Liver (tissue), 9 donors: ENCODE results near the gene ANAPC10. TPM values are rescaled to one million over a fixed set of nuclear protein-coding genes. Genes with fewer than 3 reads are reported as not detected.

Source experiments
- DNase-seq: peaks from one replicate; pipeline ENCODE4 v3.0.0-alpha.2; 2017; ENCODE audit warnings: low spot score
- H3K27ac ChIP-seq, 2 donors: one replicate each; pipeline ENCODE4 v1.7.0; 2013; ENCODE audit warnings: inconsistent platforms in 2 of 2, low read length in 2 of 2, control low read depth in 1 of 2, low read depth in 1 of 2, mild to moderate bottlenecking in 1 of 2
- H3K27me3 ChIP-seq, 4 donors: one replicate each; pipeline versions ENCODE4 v1.6.1 to v1.7.0; 2013; ENCODE audit warnings: low read length in 3 of 4, inconsistent platforms in 1 of 4, mild to moderate bottlenecking in 1 of 4, moderate library complexity in 1 of 4; ENCODE audit not compliant: control insufficient read depth in 4 of 4, insufficient read depth in 4 of 4
- H3K36me3 ChIP-seq, 4 donors: one replicate each; pipeline versions ENCODE4 v1.6.1 to v1.7.0; 2013; ENCODE audit warnings: low read length in 3 of 4, mild to moderate bottlenecking in 3 of 4, low read depth in 1 of 4, moderate library complexity in 1 of 4; ENCODE audit not compliant: control insufficient read depth in 4 of 4, insufficient read depth in 3 of 4
- H3K4me1 ChIP-seq, 4 donors: one replicate each; pipeline versions ENCODE4 v1.6.1 to v1.7.0; 2013; ENCODE audit warnings: low read length in 3 of 4, mild to moderate bottlenecking in 3 of 4, moderate library complexity in 1 of 4; ENCODE audit not compliant: control insufficient read depth in 4 of 4, insufficient read depth in 4 of 4
- H3K4me3 ChIP-seq, 3 donors: one replicate each; pipeline versions ENCODE4 v1.6.1 to v1.7.0; 2013; ENCODE audit warnings: low read length in 3 of 3, control low read depth in 1 of 3, low read depth in 1 of 3, mild to moderate bottlenecking in 1 of 3
- H3K9ac ChIP-seq, 2 donors: one replicate each; pipeline ENCODE4 v1.7.0; 2013; ENCODE audit warnings: low read length in 2 of 2, mild to moderate bottlenecking in 2 of 2, moderate library complexity in 2 of 2, control low read depth in 1 of 2, low read depth in 1 of 2
- H3K9me3 ChIP-seq, 4 donors: one replicate each; pipeline versions ENCODE4 v1.6.1 to v1.7.0; 2013; ENCODE audit warnings: low read length in 3 of 4; ENCODE audit not compliant: control insufficient read depth in 4 of 4
- ATF3 ChIP-seq: IDR thresholded peaks from 2 replicates; pipeline ENCODE4 v1.6.1; 2016; ENCODE audit warnings: antibody characterized with exemption
- CTCF ChIP-seq: fragments of 150-350 bp; IDR thresholded peaks from 2 replicates; pipeline ENCODE4 v1.5.1; 2017; ENCODE audit warnings: improper control_type of control experiment, low read depth, low read length; ENCODE audit not compliant: missing input control
- EGR1 ChIP-seq, 2 donors: IDR thresholded peaks; 2 replicates each; pipeline ENCODE4 v1.6.1; 2016 to 2018; ENCODE audit warnings: antibody characterized with exemption in 2 of 2, low read depth in 2 of 2
- FOXA1 ChIP-seq: IDR thresholded peaks from 2 replicates; pipeline ENCODE4 v1.6.1; 2016; ENCODE audit warnings: antibody characterized with exemption
- FOXA2 ChIP-seq: IDR thresholded peaks from 2 replicates; pipeline ENCODE4 v1.6.1; 2016; ENCODE audit warnings: antibody characterized with exemption
- GABPA ChIP-seq, 2 donors: IDR thresholded peaks in 1 of 2; conservative IDR thresholded peaks in 1 of 2; 2 replicates each; pipeline ENCODE4 v1.6.1; 2016; ENCODE audit warnings: antibody characterized with exemption in 2 of 2, mild to moderate bottlenecking in 1 of 2, moderate library complexity in 1 of 2
- HNF4A ChIP-seq, 2 donors: conservative IDR thresholded peaks; 2 replicates each; pipeline ENCODE4 v1.6.1; 2016; ENCODE audit warnings: antibody characterized with exemption in 2 of 2, mild to moderate bottlenecking in 2 of 2
- HNF4G ChIP-seq: IDR thresholded peaks from 2 replicates; pipeline ENCODE4 v1.6.1; 2016; ENCODE audit warnings: antibody characterized with exemption
- JUND ChIP-seq, 2 donors: IDR thresholded peaks; 2 replicates each; pipeline ENCODE4 v1.6.1; 2016; ENCODE audit warnings: antibody characterized with exemption in 2 of 2
- MAX ChIP-seq: IDR thresholded peaks from 2 replicates; pipeline ENCODE4 v1.6.1; 2016; ENCODE audit warnings: antibody characterized with exemption
- NR2F2 ChIP-seq: IDR thresholded peaks from 2 replicates; pipeline ENCODE4 v1.6.1; 2016; ENCODE audit warnings: antibody characterized with exemption
- RAD21 ChIP-seq, 2 donors: IDR thresholded peaks; 2 replicates each; pipeline ENCODE4 v1.6.1; 2016; ENCODE audit warnings: antibody characterized with exemption in 2 of 2, mild to moderate bottlenecking in 2 of 2
- REST ChIP-seq: IDR thresholded peaks from 2 replicates; pipeline ENCODE4 v1.6.1; 2016; ENCODE audit warnings: antibody characterized with exemption, mild to moderate bottlenecking
- RXRA ChIP-seq, 2 donors: IDR thresholded peaks; 2 replicates each; pipeline ENCODE4 v1.6.1; 2017 to 2018; ENCODE audit warnings: antibody characterized with exemption in 2 of 2, mild to moderate bottlenecking in 1 of 2
- SP1 ChIP-seq: IDR thresholded peaks from 2 replicates; pipeline ENCODE4 v1.6.1; 2018; ENCODE audit warnings: antibody characterized with exemption, mild to moderate bottlenecking
- TAF1 ChIP-seq: conservative IDR thresholded peaks from 2 replicates; pipeline ENCODE4 v1.6.1; 2016; ENCODE audit warnings: antibody characterized with exemption, mild to moderate bottlenecking
- YY1 ChIP-seq: IDR thresholded peaks from 2 replicates; pipeline ENCODE4 v1.6.1; 2016; ENCODE audit warnings: antibody characterized with exemption, mild to moderate bottlenecking
- ZBTB33 ChIP-seq: IDR thresholded peaks from 2 replicates; pipeline ENCODE4 v1.6.1; 2016; ENCODE audit warnings: antibody characterized with exemption
- WGBS: extraction: QIAGEN DNeasy Blood & Tissue Kit; methylation state at CpG from one replicate; pipeline ENCODE4 v1.1.7; 2013; 5-methylcytosine and 5-hydroxymethylcytosine counted together
- polyA plus RNA-seq, 2 donors: library from polyadenylated mRNA; stranded (reverse) in 1 of 2; unstranded in 1 of 2; fragments of 200-250 nt in 1 of 2; fragments of >200 nt in 1 of 2; fragmentation: Nextera tagmentation in 1 of 2; extraction: Ambion mirVana in 1 of 2; gene quantifications; one replicate each; pipeline versions ENCODE4 v1.2.1 to v1.2.3, GENCODE V29; 2013 to 2015
- total RNA-seq, 2 donors: library from RNA; depleted of rRNA; stranded (reverse); fragments of >200 nt; gene quantifications; one replicate each; pipeline ENCODE4 v1.2.3, GENCODE V29; 2014
- donor health status: healthy.
- donor health status: healthy.
- donor health status: healthy.
- donor health status: healthy.
- donor health status: healthy.

Gene ANAPC10
- total and polyA plus RNA-seq, 4 donors: 6.2 to 16.1 (median 14.5) TPM

- H3K9ac ChIP-seq: no peak overlapping the region
- no peaks in the 10 kb centered on the region for H3K27me3 ChIP-seq
- H3K4me1 ChIP-seq: peaks cover 0 to 3% (median 0%) of the 10 kb centered on the region in 4 donors
- no peak overlapping the region for H3K27ac ChIP-seq
- no peak for TF ChIP-seq CTCF
- no peak for TF ChIP-seq REST
- TF ChIP-seq ATF3: no peak
- no peak for TF ChIP-seq FOXA2
- TF ChIP-seq YY1: no peak
- TF ChIP-seq FOXA1: no peak
- no peak for TF ChIP-seq RXRA (IDR thresholded peaks at IDR 0.05)
- TF ChIP-seq MAX: no peak
- no peak for TF ChIP-seq SP1
- TF ChIP-seq GABPA (IDR thresholded peaks at IDR 0.05 in 1 of 2, conservative IDR thresholded peaks at IDR 0.05 in 1 of 2): no peak
- no peak overlapping the region for H3K4me3 ChIP-seq
- no peak for DNase-seq
- WGBS: 71% methylated on average over 5 of the region's 5 CpGs
- peaks cover 2 to 12% (median 7%) of the 10 kb centered on the region in 4 donors for H3K36me3 ChIP-seq
- no peaks in the 10 kb centered on the region for H3K9me3 ChIP-seq
Measured at GRCh38 chr4:145132511-145133098, 34.6 kb upstream of the ANAPC10 start.

GRCh38 chr4:145131848-145132247, 33.9 kb upstream of the ANAPC10 start:
- no peaks in the 10 kb centered on the region for H3K9me3 ChIP-seq
- H3K9ac ChIP-seq: no peak overlapping the region
- no peak overlapping the region for H3K27ac ChIP-seq
- no peaks in the 10 kb centered on the region for H3K27me3 ChIP-seq
- WGBS: 85% methylated on average over 12 of the region's 12 CpGs
- DNase-seq: no peak
- H3K4me1 ChIP-seq: peaks cover 0 to 3% (median 0%) of the 10 kb centered on the region in 4 donors
- peaks cover 2 to 13% (median 10%) of the 10 kb centered on the region in 4 donors for H3K36me3 ChIP-seq
- H3K4me3 ChIP-seq: no peak overlapping the region
- no peak for TF ChIP-seq HNF4A (conservative IDR thresholded peaks at IDR 0.05)
- TF ChIP-seq YY1: no peak
- TF ChIP-seq CTCF: no peak
- no peak for TF ChIP-seq TAF1
- TF ChIP-seq RXRA (IDR thresholded peaks at IDR 0.05): no peak
- TF ChIP-seq NR2F2: no peak
- no peak for TF ChIP-seq FOXA2
- TF ChIP-seq SP1: no peak
- no peak for TF ChIP-seq ATF3
- TF ChIP-seq RAD21 (IDR thresholded peaks at IDR 0.05): no peak
- TF ChIP-seq JUND (IDR thresholded peaks at IDR 0.05): no peak
- no peak for TF ChIP-seq ZBTB33
- no peak for TF ChIP-seq HNF4G
- no peak for TF ChIP-seq EGR1 (IDR thresholded peaks at IDR 0.05; ENCODE audit: low read depth in 2 of 2)
- TF ChIP-seq GABPA (IDR thresholded peaks at IDR 0.05 in 1 of 2, conservative IDR thresholded peaks at IDR 0.05 in 1 of 2): no peak
